Brain pericyte (primary cell): ENCODE results near the gene COX4I1.
A peak's percentile ranks its signal among the peaks of the same experiment; 100 is the strongest.

Experiments used
- DNase-seq: peaks from one replicate; pipeline ENCODE4 v3.0.0-alpha.2; 2012; ENCODE audit warnings: low read depth, low spot score

COX4I1 gene

DNA sequence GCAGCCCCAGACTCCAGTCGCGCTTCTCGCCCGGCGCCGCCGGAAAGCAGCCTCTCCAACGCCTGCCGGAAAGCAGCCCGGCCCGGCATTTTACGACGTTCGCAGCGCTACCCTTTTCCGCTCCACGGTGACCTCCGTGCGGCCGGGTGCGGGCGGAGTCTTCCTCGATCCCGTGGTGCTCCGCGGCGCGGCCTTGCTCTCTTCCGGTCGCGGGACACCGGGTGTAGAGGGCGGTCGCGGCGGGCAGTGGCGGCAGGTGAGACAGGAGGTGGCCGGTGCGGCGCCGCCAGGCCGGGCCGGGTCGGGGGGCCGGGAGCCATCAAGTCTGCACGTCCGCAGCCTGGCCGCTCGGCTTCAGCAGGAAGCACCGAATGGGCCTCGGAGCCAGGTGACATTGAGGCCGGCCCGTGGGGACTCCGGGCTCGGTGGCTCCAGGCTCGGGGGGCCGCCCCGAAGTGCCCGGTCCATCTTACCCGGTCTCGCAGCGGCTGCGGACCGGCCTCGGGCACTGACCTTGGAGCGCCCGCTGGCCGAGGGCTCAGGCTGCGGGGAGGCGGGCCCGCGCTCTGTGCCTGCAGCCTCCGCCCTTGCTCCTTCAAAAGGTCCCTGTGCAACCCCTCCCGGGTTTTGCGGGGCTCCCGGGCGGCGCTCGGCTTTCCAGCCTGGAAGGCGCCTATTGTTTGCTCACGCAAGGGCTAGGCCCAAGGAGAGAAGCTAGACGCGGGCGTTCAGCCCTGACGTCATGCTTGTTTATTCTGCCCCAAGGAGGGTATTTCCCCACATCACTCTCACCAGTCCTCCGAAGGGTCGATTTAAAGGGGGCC lies at the start of gene COX4I1, which contains the start of gene EMC8:
Gene COX4I1, plus strand, starts transcription at position 199 of the 824 bp plus-strand sequence. CDS start 1,511 bp downstream, outside the sequence.
Gene EMC8, minus strand, starts transcription at position 48 of the 824 bp plus-strand sequence. CDS start 249 bp downstream, outside the sequence.
- peak; percentile 73 for DNase-seq

GRCh38 chr16:85749771-85750145 lies 49.7 kb upstream of the COX4I1 start:
- DNase-seq, result no peak

DNA sequence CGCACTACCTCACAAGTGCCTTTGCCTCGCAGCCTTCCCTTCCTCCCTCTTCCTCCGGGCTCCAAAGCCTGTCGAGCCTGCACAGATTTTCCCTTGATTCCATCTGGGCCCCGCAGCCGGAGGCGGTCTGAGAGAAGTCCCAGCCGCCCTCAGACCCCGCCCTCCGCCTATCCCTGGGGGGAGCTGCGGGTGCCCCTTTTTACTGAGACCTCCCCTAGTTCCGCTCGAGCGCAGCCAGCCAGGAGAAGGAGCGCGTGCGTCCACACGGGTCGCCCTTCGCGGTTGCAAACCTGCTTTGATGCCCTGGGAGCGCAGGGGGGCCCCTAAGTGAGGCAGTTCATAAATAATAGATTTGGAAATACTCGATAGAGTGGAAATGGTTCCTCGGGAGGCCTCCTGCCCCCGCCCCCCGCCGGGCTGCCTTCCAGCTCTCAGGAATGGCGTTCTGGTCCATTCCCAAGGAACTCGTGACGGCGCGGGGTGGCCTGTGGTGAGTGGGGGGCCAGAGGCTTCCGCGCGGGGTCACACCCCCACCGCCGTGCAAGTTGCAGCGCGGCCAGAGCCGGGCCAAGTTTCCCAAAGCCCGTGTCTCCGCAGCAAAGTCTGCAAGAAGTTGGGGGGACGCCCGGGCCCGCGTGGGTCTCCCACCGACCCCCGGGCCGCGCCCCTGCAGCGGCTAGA lies 49.2 kb upstream of the COX4I1 start:
- no peak for DNase-seq

GRCh38 chr16:85750827-85751697 lies 48.4 kb upstream of the COX4I1 start, which contains the start of gene C16orf74:
Gene C16orf74, minus strand, starts transcription at chr16:85751096. Its CDS starts 15,879 bp downstream, at chr16:85735217.
- DNase-seq, result no peak

- no peak for DNase-seq
Measured at GRCh38 chr16:85751698-85752501, 47.6 kb upstream of the COX4I1 start.

- DNase-seq, result no peak
Measured at GRCh38 chr16:85752511-85753420, 46.7 kb upstream of the COX4I1 start.

- DNase-seq, result no peak
Measured at GRCh38 chr16:85753559-85753958, 45.9 kb upstream of the COX4I1 start.

- DNase-seq, result no peak
Measured at GRCh38 chr16:85753976-85754375, 45.5 kb upstream of the COX4I1 start.

DNA sequence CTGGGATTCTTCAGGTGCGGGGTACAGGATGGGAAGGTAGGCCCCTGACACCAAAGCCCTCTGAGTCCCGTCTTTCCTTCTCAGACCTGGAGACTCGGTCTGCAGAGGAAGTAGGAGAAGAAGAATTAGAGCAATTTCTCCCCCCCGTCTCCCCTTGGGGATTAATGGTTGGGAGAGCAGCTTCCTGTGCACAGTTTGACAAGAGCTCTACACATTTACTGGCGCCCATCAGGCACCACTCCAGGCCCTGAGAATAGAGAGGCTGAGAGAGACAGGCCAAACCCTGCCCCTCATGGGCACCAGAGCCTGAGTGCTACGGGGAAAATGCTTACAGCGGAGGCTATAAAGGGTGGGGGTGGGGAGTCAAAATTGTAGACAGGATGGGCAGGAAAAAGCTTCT lies 45.1 kb upstream of the COX4I1 start:
- no peak for DNase-seq

DNA sequence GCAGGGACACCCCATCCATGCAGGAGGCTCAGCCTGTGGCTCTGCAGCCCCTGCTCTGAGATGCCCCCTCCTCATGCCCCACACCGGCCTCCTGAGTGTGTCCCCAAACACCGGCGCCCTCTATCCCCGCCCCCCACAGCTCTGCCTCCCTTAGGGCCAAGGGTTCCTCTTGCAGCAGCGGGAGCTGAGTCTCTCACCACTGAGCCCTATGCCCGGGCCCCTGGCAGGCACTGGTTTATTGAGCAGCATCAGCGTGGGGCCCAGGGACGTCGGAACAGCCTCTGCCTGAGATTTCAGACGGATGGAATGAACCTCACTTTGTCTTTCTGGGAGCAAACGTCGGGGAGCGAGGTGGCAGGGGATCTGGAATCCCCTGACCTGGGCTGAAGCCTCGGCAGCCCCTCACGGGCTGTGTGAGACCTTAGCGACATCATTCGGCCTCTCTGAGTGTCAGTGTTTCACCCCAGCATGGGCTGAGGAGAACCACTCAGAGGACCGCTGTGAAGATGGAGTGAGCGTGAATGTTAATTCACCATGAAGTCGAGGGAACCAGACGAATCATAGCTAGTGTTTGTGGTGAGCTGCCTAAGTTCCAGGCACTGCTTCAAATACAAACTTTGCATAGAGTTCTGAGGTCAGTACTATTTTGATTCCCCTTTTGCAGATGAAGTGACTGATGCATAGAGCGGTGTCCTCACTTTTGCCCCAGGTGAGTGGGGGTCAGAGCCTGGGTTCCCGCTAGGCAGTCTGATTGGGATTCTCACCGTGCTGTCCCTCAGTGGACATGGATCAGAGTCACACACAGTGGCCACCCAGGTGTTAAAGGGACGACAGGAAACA lies 43.3 kb upstream of the COX4I1 start:
- DNase-seq, result no peak

DNA sequence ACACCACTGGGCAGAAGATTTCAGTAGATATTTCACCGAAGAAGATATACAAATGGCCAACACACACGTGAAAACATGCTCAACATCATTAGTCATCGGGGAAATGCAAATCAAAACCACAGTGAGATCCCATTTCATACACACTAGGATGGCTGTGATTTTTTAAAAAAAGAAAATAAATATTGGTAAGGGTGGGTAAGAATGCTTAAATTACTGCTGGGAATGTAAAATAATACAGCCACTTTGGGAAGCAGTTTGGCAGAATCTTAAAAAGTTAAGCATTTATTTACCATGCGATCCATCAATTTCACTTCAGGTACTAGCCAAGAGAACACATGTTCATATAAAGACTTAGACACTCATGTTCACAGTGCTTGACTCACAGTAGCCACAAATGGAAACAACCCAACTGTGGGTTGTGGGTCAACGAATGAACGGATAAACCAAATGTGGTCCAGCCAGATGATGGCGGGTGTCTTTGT lies 42.1 kb upstream of the COX4I1 start:
- no peak for DNase-seq

DNA sequence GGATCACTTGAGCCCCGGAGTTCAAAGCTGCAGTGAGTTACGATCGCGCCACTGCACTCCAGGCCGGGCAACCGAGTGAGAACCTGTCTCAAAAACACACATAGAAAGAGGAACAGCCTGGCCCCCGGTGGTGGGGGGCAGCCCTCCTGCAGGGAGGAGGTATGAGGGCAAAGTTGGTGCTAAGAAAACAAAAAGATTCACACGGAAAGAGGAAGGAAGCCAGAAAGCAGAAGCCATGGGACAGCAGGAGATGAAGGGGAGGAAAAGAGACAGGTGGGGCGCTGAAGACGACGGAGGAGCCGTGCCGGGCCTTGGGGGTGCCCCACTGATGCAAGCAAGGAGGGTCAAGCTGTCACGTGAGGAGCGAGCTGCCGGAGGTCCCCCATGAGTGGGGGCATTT lies 40.4 kb upstream of the COX4I1 start:
- DNase-seq, result no peak

- DNase-seq, result no peak
Measured at GRCh38 chr16:85759631-85760419, 39.7 kb upstream of the COX4I1 start.

- DNase-seq, result no peak
Measured at GRCh38 chr16:85761861-85762260, 37.6 kb upstream of the COX4I1 start.

DNA sequence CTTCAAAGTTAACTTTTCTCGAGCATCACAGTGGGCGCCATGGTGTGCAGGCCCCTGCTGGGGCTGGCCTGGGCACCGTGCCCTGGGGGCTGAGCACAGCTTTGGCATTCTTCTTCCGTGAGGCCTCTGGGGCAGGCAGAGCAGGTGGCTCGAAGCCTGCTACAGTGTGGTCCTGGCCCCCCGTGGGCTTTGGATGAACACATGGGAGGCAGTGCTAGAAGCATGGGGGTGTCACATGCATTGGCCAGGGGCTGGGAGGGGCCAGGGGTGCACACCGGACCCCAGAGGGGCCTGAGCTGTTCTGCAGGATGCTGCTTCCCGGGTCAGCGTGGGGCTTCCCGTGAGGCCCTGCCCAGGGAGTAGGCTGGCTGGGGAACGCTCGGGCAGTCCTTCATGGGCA lies 36.5 kb upstream of the COX4I1 start:
- DNase-seq, result no peak

DNA sequence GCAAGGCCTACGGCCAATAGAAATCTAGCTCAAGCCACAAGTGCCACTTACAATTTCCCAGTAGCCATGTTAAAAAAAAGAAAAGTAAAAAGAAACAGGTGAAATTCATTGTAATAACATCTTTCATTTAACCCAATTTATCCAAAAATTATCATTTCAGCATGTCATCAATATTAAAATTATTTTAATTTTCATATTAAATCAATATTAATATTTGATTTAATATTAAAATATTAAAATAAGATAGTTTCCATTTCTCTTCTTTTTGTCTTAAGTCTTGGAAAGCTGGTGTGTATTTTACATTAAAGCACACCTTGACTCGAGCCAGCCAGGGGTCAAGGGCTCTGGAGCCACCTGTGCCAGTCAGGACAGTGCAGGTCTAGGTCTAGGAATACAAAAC lies 35.9 kb upstream of the COX4I1 start:
- no peak for DNase-seq

DNA sequence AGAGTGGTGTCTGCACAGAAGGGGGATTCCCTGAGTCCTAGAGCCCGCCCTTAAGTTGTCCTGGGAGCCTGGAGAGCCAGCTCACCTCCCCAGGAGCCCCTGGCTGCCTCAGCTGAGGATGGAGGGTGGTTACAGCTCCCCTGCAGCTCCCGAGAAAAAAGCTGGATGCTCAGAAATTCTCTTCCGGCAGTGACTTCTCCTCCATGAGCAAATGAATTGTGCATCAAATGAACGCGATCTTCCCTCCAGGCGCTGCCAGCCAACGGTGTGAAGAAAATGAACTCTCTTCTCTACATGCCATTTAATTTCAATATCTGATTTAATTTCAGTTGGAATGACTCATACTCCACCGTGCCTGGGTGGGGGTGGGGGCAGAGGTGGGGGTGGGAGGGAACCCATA lies 34.3 kb upstream of the COX4I1 start:
- DNase-seq, result no peak

DNA sequence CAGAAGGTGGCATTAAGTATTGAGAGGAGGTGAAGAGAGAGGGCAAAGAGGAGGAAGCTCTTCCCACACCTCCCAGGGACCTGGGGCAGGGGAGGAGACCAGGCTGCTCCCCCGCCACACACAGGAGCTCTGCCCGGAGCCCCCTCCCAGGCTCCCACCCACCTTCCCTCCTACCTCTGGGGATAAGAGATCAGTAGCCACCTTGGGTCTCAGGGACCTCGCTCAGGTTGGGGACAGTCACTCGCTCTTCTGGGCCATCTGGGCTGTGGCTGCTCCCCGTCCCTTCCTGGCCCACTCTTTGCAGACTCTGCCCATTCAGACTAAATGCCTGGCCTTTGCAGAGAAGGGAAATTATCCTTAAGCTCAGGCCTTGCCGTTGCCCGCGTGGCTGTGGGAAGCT lies 33.7 kb upstream of the COX4I1 start:
- no peak for DNase-seq
